K562 (cell line): ENCODE measurements around the gene SLC30A10. TPM values are rescaled to one million over a fixed set of nuclear protein-coding genes. Genes with fewer than 3 reads are reported as not detected.
A peak's percentile ranks its signal among the peaks of the same experiment; 100 is the strongest.

ENCODE experiments used
- BCLAF1 ChIP-seq, 2 experiments: fragments of 450-650 bp in 1 of 2; IDR thresholded peaks; 2 replicates each; pipeline ENCODE4 v1.6.1; 2011 to 2017; ENCODE audit warnings: low read depth in 2 of 2, antibody characterized with exemption in 1 of 2, borderline replicate concordance in 1 of 2, low read length in 1 of 2, mild to moderate bottlenecking in 1 of 2, mixed read lengths in 1 of 2; ENCODE audit not compliant: control insufficient read depth in 1 of 2
- CHD4 ChIP-seq: fragments of 200-600 bp; sonication (generic); IDR thresholded peaks from 3 replicates; pipeline ENCODE4 v1.6.1; 2012; ENCODE audit warnings: low read depth, mild to moderate bottlenecking, mixed read lengths, low read length, inconsistent platforms; ENCODE audit not compliant: insufficient read depth, insufficient replicate concordance, poor library complexity, severe bottlenecking
- CREBBP ChIP-seq: IDR thresholded peaks from one replicate; pipeline ENCODE4 v1.6.1; 2012; ENCODE audit warnings: low read depth, mild to moderate bottlenecking, control low read depth, inconsistent platforms, low read length
- CTCFL ChIP-seq: IDR thresholded peaks from 2 replicates; pipeline ENCODE4 v1.6.1; 2011; ENCODE audit warnings: borderline replicate concordance, low read depth, mild to moderate bottlenecking, moderate library complexity, low read length; ENCODE audit not compliant: insufficient read depth, poor library complexity, severe bottlenecking
- DEAF1 ChIP-seq: fragments of 450-650 bp; formaldehyde crosslinking; IDR thresholded peaks from 2 replicates; pipeline ENCODE4 v1.4.0; 2020; ENCODE audit warnings: mild to moderate bottlenecking, moderate library complexity
- E2F8 ChIP-seq: fragments of 450-650 bp; IDR thresholded peaks from 2 replicates; pipeline ENCODE4 v1.7.1; 2018; ENCODE audit warnings: mild to moderate bottlenecking, low read depth; ENCODE audit not compliant: partially characterized antibody
- L3MBTL2 ChIP-seq: fragments of 450-650 bp; IDR thresholded peaks from 2 replicates; pipeline ENCODE4 v1.6.1; 2016; ENCODE audit warnings: mild to moderate bottlenecking, moderate library complexity
- PCBP1 ChIP-seq: fragments of 200-400 bp; formaldehyde crosslinking; IDR thresholded peaks from 2 replicates; pipeline ENCODE4 v1.6.1; 2018; ENCODE audit warnings: mild to moderate bottlenecking, low read depth, low read length; ENCODE audit not compliant: poor library complexity, severe bottlenecking
- ZNF174 ChIP-seq: fragments of 250-450 bp; sonication (Bioruptor Pico); IDR thresholded peaks from 2 replicates; pipeline ENCODE4 v1.4.0; 2020; ENCODE audit warnings: mild to moderate bottlenecking
- ZNF184 ChIP-seq: sonication (generic); formaldehyde crosslinking; IDR thresholded peaks from 2 replicates; pipeline ENCODE4 v1.5.0; 2020; ENCODE audit warnings: missing genetic modification reagents
- ZNF280B ChIP-seq: fragments of 250-450 bp; sonication (Bioruptor Pico); IDR thresholded peaks from 2 replicates; pipeline ENCODE4 v1.5.1; 2021; ENCODE audit warnings: mild to moderate bottlenecking
- polyA plus RNA-seq, 8 experiments: library from polyadenylated mRNA; depleted of rRNA in 4 of 8; stranded (reverse) in 5 of 8; unstranded in 3 of 8; fragments of >200 nt; fragmentation: Nextera tagmentation in 2 of 8; fragmentation: Illumina TruSeq in 1 of 8; extraction: Ambion mirVana in 2 of 8; extraction: Trizol in 1 of 8; gene quantifications; 2 replicates each; pipeline versions ENCODE4 v1.2.1 to v1.2.3, GENCODE V29; 2011 to 2014; ENCODE audit warnings: inconsistent platforms in 1 of 8, missing spikeins in 1 of 8
- total RNA-seq, 7 experiments: library from RNA; depleted of rRNA in 6 of 7; stranded (reverse); fragments of >200 nt in 6 of 7; fragmentation: Illumina TruSeq in 2 of 7; extraction: Trizol in 2 of 7; gene quantifications; 2 replicates each; pipeline versions ENCODE4 v1.2.1 to v1.2.3, GENCODE V29; 2011 to 2021; ENCODE audit warnings: low replicate concordance in 1 of 7

Gene SLC30A10
- total and polyA plus RNA-seq, 9 of the 15 experiments (the other 6 are each of a cell fraction or from before 2014, with no cell fraction given), result 2.6 to 11.3 (median 7.1) TPM

- TF ChIP-seq BCLAF1 (IDR thresholded peaks at IDR 0.05; ENCODE audit: borderline replicate concordance in 1 of 2, control insufficient read depth in 1 of 2, low read depth in 2 of 2, low read length in 1 of 2) (no peak), CREBBP (no peak), CHD4 (no peak), PCBP1 (no peak), CTCFL (no peak), ZNF184 (CRISPR knock-in tag) (no peak), ZNF174 (CRISPR knock-in tag) (no peak), ZNF280B (CRISPR knock-in tag) (no peak), L3MBTL2 (peak; percentile 34; the same call in 1 of the 2 replicates), DEAF1 (CRISPR knock-in tag) (no peak; the same call in 1 of the 2 replicates), E2F8 (peak; percentile 37)
Measured at GRCh38 chr1:219906924-219907771, 21.2 kb downstream of the SLC30A10 start (continued).
